ENCODE results near the gene EFCAB9.

The EFCAB9 gene

GRCh38 chr5:172166030-172166826 lies 27.7 kb upstream of the EFCAB9 start:
- DNase-seq (ENCODE audit: low read depth in 2 of 2) = no peak

GRCh38 chr5:172167895-172168294 lies 26.1 kb upstream of the EFCAB9 start:
- DNase-seq (ENCODE audit: low read depth in 2 of 2) = no peak

GRCh38 chr5:172168311-172168710 lies 25.7 kb upstream of the EFCAB9 start:
- DNase-seq (ENCODE audit: low read depth in 2 of 2) = no peak

DNA sequence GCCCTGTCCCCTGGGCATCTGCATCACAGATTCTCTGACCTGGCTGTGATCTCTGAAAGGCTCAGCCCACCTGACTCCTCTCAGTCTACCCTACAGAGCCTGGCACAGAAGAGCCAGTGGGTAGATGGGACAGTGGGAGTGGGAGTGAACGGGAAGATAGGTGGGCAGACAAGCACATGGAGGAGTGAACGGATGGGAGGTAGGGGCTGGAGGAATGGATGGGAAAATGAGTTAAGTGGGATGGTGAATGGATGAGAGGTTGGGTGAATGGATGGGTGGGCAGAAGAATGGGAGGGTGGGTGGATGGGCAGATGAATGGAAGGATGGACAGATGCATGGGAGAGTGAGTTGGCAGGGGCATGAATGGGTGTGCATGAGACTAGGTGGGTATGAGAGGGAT lies 24.8 kb upstream of the EFCAB9 start:
- no peak for DNase-seq (ENCODE audit: low read depth in 2 of 2)

DNA sequence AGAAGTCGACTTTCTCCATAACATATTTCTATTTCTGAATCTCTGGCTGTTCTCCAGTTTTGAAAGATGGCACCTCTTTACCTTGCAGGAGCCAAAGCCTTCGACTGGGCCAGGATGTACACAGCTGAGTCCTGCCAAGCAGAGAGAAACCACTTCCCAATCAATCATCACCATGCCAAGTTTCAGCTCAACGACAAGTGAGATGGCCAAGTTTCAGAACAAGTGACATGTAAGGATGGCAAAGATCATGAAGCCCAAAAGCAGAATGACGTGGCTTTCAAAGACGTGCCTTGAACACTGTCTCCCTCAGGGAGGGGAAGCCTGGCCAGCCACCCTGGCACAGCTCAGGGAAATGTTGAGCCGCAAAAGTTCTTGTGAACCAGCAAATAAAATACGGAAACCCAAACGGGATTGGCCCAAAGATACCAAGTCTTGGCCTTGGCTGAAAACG lies 23.7 kb upstream of the EFCAB9 start:
- DNase-seq (ENCODE audit: low read depth in 2 of 2) = no peak

- DNase-seq (ENCODE audit: low read depth in 2 of 2) = no peak
These were observed 22.9 kb upstream of the EFCAB9 start for GRCh38 chr5:172171118-172171517.

- DNase-seq (ENCODE audit: low read depth in 2 of 2) = no peak
These were observed 20.9 kb upstream of the EFCAB9 start for GRCh38 chr5:172172912-172173563.

DNA sequence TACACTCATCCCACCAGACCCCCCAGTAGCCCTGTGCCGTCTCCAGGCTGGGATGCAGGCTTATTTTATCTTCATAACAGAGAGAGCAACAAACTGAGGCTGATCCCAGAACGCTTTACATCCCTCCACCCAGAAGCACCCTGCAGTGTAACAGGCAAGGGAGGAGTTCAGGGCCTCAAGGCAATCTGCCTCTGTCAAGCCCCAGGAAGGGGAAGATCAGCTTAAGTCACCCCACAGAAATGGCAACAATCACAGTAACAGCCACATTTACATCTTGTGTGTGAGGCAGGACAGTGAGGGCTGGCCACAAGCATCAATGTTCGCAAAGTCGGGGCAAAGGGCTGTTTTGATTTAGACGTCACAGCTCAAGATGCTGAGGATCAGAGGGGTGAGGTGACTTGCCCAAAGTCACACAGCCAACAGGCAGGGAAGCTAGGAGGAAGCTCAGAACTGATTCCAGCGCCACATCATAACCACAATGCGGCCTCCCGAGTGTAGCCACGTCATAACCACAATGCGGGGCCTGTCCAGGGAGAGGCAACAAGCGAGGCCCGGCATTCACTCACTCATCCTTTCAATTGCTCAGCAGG lies 20.3 kb upstream of the EFCAB9 start:
- DNase-seq (ENCODE audit: low read depth in 2 of 2) = peak; percentile 34 to 44

- DNase-seq (ENCODE audit: low read depth in 2 of 2) = peak; percentile 80 to 81
These were observed 18.7 kb upstream of the EFCAB9 start for GRCh38 chr5:172175263-172175719.

GRCh38 chr5:172177176-172177575 lies 16.8 kb upstream of the EFCAB9 start:
- no peak for DNase-seq (ENCODE audit: low read depth in 2 of 2)

- DNase-seq (ENCODE audit: low read depth in 2 of 2) = no peak
These were observed 15.5 kb upstream of the EFCAB9 start for GRCh38 chr5:172178301-172178987.

GRCh38 chr5:172178991-172179989 lies 14.7 kb upstream of the EFCAB9 start:
- peak in 1 of 2 donors; percentile 23 for DNase-seq (ENCODE audit: low read depth in 2 of 2)

DNA sequence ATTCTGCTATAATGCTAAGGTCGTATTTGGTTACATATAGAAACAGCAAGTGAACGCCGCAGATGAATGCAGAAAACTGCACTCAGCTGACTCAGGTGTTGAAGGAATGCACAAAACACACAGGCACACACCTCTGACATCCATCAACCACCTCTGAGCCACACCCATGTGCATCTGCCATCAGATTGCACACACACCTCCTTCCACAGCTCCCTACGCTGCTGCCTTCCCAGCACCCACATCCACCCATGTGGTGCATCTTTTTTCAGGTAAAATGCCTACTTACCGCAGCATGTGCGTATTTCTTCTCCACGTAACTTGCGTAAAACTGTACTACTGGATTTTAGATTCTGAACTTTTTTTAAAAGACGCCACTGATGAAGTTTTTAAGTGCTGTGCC lies 13.0 kb upstream of the EFCAB9 start:
- DNase-seq (ENCODE audit: low read depth in 2 of 2) = no peak

DNA sequence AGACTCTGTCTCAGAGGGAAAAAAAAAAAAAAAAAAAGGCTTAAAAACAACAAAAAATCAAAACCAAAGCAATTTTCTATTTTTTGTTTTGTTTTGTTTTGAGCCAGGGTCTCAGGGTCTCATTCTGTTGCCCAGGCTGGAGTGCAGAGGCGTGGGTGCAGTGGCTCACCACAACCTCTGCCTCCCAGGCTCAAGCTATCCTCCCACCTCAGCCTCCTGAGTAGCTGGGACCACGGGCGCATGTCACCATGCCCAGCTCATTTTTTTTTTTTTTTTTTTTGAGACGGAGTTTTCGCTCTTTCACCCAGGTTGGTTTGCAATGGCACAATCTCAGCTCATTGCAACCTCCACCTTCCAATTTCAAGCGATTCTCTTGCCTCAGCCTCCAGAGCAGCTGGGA lies 11.7 kb upstream of the EFCAB9 start:
- no peak for DNase-seq (ENCODE audit: low read depth in 2 of 2)

DNA sequence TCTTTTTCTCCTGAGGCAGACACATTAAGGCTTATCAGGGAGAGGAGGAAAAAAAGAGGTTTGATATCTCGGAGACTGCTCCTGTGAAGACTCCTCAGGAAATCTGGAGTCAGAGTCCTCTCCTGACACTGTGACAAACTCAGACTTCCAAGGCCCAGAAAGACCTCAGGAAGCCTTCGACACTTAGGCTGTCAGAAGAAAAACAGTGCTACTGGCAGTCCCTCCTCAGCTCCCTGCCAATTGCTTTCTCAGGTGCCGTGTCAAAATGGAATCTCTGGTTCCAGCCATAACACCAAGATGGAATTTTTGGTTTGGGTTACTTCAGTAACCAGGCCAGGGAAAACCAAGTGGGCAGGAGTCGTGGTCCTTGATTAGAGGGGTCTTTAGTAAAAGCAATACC lies 10.1 kb upstream of the EFCAB9 start:
- no peak for DNase-seq (ENCODE audit: low read depth in 2 of 2)

- DNase-seq (ENCODE audit: low read depth in 2 of 2) = no peak
These were observed 8.9 kb upstream of the EFCAB9 start for GRCh38 chr5:172185096-172185461.

DNA sequence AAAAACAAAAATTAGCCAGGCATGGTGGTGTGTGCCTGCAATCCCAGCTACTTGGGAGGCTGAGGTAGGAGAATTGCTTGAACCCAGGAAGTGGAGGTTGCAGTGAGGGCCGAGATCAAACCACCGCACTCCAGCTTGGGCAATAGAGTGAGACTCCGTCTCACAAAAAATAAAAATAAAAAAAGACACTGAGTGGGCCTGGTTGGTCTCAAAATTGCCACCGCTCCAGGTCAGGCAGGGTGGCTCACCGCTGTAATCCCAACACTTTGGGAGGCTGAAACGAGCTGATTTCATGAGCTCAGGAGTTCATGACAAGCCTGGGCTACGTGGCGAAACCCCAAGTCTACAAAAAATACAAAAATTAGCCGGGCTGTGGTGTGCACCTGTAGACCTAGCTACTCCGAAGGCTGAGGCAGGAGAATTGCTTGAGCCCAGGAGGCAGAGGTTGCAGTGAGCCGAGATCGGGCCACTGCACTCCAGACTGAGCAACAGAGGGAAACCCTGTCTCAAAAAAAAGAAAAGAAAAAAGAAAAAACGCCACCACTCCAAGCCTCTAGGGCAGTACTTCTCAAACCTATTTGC lies 7.8 kb upstream of the EFCAB9 start:
- DNase-seq (ENCODE audit: low read depth in 2 of 2) = no peak

DNA sequence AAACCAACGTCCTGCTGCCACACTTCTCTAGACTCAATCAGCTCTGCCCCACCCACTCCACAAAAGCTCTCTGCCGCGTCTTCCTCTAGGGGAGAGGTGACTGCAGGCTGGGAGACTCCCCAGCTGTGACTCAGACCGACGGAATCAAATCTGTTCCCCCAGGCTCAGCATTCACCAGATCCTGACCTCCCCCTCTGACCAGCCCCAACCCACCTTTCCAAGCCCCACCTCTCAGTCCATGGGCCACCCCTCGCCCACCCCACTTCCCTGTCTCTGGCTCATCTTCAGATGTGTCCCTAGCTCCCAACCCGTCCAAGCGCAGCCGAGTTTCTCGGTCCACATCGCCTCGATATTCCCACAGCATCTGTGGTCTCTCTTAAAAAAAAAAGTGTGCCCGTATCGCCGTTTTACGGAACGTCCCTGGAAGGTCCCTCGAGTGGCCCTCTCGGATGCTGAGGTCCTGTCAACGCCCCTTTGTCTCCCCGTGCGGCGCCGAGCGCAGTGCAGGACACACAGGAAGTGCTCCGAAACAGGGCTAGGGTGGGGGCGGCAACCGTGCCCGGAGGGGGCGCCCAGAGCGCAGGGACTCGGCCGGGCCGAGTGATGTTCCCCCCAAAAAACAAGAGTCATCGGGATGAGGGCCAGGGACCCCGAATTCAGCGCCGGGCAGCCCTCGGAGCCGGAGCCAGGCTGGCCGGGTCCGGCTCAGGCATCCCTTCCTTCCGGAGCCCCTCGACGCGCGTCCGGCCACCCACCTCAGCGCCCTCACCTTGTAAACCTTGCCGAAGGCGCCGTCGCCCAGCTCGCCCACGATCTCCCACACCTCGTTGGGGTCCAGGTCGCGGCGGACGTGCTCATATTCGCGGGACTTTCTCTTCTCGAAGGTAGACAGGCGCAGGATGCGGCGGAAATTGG lies 6.6 kb upstream of the EFCAB9 start:
- peak; percentile 25 to 58 for DNase-seq (ENCODE audit: low read depth in 2 of 2)

- peak; percentile 74 to 85 for DNase-seq (ENCODE audit: low read depth in 2 of 2)
These were observed 5.7 kb upstream of the EFCAB9 start, which contains the start of gene STK10 for GRCh38 chr5:172188033-172188892. Gene STK10, minus strand, starts transcription at chr5:172188224. Its CDS starts 182 bp downstream, at chr5:172188042.
